Stimulated activated CD4-positive, alpha-beta T cell treated with anti-CD3 and anti-CD28 coated beads, TNF-alpha, amount 100 ng/mL, for 48 hours (primary cell): ENCODE results near the gene IGSF11.
"Not testable (repeated sequence)": the region's sequence is repeated elsewhere in the genome, so short reads cannot be mapped to it uniquely, and the experiment has no call there.

Source experiments
- DNase-seq, 3 donors: peaks; one replicate each; pipeline ENCODE4 v3.0.0-alpha.2; 2020; ENCODE audit warnings: low read depth in 3 of 3

IGSF11 gene

DNA sequence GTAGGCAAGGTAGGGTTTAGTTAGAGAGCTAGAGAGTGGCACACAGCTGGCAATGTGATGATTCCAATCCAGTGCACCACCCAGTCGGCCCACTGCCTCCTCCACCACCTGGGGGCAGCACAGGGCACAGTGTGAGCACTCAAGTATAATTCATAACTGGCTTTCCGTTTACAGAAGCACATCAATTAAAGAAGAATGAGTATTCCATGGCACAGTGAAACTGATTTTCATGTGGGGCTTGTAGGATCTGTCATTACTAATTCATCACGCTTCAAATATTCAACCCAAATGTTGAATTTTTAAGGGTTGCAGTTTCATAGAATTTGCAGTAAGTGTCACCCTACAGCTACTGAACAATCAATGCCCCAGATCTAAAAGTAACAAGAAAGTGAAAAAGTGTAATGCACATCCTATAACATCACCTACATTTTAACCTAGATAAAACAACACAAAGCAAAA is 149.9 kb downstream of the IGSF11 start:
- DNase-seq, result peak; percentile 39 to 78 (median 52)

DNA sequence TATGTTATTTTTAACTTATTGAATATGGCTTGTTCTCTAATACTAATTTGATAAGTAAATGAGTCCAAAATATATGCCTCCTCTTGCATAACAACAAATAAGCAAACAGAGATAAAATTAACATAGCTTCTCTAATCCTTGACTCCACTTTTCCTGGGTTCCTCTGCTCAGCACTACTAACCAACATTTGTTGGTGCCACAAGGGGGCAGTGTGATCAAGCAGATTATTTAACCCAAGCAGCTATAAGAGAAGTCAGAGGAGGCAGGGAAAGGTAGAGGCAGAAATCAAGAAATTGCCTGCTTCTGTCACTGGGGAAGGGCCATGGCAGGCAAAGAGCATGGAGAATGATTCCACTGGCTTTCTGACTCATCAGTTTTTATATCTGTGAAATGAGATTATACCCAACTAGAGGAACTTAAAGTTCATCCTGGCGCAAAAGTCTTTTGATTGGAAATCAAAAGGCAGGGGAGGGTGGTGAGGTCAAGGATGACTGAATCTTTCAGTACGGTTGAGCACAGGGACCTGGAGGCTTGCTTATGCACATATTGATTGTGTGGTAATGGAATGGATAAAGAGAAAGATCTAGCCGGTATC is 152.2 kb downstream of the IGSF11 start:
- peak; percentile 28 to 56 (median 55) for DNase-seq

DNA sequence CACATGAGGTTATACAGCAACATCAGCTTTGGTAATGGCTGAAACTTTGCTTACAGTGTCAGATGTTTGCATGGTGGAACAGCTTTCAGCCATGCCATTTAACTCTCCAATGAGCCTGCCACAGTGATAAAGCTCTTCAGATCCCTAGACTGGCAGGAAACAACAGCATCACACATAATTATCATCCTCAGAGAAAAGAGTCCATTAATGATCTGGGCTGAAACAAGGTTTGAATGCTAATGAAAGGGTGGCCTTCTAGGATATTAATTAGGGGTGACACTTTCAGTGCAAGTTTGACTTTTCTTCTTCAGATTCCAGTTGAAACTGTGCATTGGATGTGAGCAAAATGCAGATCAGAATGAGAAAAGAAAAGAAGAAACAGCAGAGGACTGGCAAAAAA is 166.6 kb downstream of the IGSF11 start:
- DNase-seq, result no peak

DNA sequence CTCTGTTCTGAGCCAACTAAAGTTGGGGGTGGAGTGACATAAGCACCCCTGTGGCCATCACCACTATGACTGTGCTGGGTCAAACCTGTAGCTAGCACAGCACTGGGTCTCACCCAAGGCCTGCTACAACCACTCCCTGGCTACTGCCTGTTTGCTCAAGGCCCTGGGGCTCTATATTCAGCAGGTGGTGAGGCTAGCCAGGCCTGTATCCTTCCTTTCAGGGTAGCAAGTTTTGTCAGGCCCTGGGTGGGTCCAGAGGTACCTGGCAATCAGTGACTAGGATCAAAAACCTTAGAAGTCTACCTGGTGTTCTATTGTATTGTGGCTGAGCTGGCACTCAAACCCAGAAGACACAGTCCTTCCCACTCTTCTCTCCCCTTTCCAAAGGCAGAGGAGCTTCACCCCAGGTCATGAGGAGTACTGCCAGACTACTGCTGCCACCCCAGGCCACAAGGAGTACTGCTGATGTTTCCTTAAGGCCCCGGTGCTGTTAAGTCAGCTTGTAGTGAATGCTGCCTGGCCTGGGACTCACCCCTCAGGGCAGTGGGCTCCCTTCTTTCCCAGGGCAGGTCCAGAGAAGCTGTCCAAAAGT is 170.8 kb downstream of the IGSF11 start:
- DNase-seq, result no peak

DNA sequence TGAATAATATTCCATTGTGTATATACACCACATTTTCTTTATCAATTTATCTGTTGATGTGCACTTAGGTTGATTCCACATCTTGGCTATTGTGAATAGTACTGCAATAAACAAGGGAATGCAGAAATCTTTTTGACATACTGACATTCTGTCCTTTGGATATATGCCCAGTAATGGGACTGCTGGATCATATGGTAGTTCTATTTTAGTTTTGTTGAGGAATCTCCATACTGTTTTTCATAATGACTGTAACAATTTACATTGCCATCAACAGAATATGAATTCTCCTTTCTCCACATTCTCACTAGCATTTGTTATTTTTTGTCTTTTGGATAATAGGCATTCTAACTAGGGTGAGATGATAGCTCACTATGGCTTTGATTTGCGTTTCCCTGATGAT is 174.7 kb downstream of the IGSF11 start:
- no peak for DNase-seq

DNA sequence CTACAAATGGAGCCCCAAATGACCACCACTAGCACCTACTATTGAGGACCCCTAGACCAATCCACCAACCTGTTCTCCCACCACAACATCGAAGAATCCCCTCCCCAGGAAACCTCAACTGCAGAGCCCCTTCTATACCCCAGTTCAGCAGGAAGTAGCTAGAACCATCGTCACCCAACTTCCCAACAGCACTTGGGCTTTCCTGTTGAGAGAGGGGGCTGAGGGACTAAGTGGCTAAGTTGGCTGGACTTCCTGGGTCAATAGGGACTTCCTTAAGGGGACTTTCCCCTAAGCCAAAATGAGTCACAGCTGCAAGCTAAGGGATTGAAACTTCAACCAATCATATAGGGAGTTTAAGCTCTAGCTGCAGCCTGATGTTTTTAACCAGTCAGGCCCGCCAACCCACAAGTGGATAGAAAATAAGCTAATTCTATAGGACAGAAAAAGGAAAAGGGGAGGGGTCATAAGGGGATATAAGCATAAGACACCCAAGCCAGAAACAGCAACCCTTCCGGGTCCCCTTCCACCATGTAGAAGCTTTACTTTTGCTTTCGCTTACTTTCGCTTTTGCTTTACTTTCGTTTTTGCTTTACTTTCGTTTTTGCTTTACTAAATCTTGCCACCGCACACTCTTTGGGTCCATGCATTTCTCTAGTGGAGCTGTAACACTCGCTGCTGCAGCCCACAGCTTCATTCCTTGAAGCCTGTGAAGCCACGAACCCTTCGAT is 183.0 kb downstream of the IGSF11 start:
- DNase-seq, result not testable (repeated sequence)

DNA sequence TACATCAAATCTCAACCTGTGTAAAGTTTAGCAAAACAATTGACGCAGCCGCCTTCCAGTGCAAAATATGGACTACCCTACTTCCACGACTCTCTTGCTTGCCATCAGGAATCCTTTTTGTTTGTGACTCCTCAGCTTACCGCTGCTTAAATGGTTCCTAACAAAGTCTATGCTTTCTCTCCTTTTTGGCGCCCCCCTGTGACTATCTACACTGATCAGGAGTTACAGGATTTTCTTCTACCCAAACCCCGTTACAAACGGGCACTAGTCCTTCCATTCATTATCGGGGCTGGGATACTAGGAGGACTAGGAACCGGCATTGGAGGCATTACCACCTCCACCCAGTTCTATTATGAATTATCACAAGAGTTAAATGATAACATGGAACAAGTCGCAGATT is 184.0 kb downstream of the IGSF11 start:
- no peak for DNase-seq
